Measurements from ENCODE around the gene RCVRN. TPM values are rescaled to one million over a fixed set of nuclear protein-coding genes. Genes with fewer than 3 reads are reported as not detected.
"Not testable (repeated sequence)": the region's sequence is repeated elsewhere in the genome, so short reads cannot be mapped to it uniquely, and the experiment has no call there.

Gene RCVRN
- total and polyA plus RNA-seq, 2 of the 4 experiments (the other 2 are of a cell fraction): not detected

DNA sequence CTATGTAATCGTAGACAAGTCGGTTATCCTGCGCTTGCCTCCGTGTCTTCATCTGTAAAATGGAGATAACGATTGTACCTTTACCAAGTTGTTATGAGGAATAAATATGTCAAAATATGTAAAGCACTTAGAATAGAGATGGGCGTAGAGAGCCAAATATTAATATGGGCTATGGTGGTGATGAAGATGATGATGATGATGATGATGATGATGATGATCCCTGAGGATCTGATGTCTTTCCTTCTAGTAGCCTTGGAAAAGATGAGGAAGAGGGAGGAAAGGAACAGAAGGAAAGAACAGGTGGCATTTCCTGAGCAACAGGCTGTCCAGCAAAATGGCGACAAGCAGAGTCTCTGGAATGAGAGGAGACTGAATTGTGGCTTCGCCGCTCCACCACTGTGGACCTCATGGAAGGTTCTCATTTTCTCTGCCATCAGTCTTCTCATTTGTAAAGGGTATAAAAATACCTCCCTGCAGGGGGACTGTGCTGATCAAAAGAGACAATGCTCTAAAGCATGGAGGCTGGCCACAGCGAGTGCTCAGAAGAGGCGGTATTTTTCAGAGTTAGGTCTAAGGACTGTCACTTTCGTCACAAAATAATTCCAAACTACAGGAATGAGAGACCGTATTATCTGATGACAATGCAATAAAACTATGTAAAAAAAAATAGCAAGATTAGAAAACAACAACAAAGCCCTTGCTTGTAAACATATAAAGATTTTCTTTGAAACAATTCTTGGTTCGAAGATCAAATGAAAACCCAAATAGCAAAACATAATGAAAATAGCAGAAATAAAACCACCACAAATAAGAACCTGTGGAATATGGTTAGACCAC, 17.2 kb upstream of the RCVRN start:
- no TSS peak for BruUV-seq (replicated peaks)
- intact Hi-C loops (cut with micrococcal nuclease): no loop called here
- Histone ChIP-seq H3K14ac (replicated peaks; ENCODE audit: low read depth, low read length) (no peak overlapping the region), H4K5ac (ENCODE audit: low read depth, low read length) (no peak overlapping the region), H3K56ac (ENCODE audit: extremely low read depth, insufficient read depth, low read length) (no peak overlapping the region), H3K4me2 (ENCODE audit: low read depth, low read length) (no peak overlapping the region), H4K91ac (ENCODE audit: insufficient read depth, low read depth, low read length) (no peak overlapping the region), H3K9me3 (ENCODE audit: control insufficient read depth, insufficient read depth, low read length) (no peaks in the 10 kb centered on the region), H2AK5ac (ENCODE audit: low read depth, low read length) (no peak overlapping the region), H2AK9ac (replicated peaks; ENCODE audit: low read depth, low read length, poor library complexity) (no peak overlapping the region), H2BK5ac (ENCODE audit: low read depth, low read length, poor library complexity, severe bottlenecking) (no peak overlapping the region), H3K4me1 (ENCODE audit: control insufficient read depth, insufficient read depth, low read length) (peaks cover 2% of the 10 kb centered on the region; the same call in 1 of the 2 replicates), H4K20me1 (ENCODE audit: insufficient read depth, low read length) (no peaks in the 10 kb centered on the region), H3K23ac (ENCODE audit: low read depth, low read length) (no peak overlapping the region), H2BK20ac (ENCODE audit: low read depth, low read length) (no peak overlapping the region), H4K8ac (ENCODE audit: low read depth in 2 of 2, low read length in 2 of 2) (no peak overlapping the region), H3K9me1 (ENCODE audit: insufficient read depth, low read length) (no peaks in the 10 kb centered on the region), H3K4ac (ENCODE audit: low read depth, low read length) (no peak overlapping the region), H3K18ac (ENCODE audit: low read depth, low read length) (no peak overlapping the region), H3K27ac (ENCODE audit: insufficient read depth, low read length) (no peak overlapping the region), H3K9ac (ENCODE audit: low read depth, low read length) (no peak overlapping the region), H3K27me3 (ENCODE audit: control insufficient read depth, insufficient read depth, low read length) (no peaks in the 10 kb centered on the region), H2AFZ (replicated peaks; ENCODE audit: low read length, poor library complexity) (no peak overlapping the region), H3K79me1 (ENCODE audit: low read depth in 1 of 2, low read length in 2 of 2) (no peaks in the 10 kb centered on the region), H3K4me3 (ENCODE audit: insufficient read depth, low read depth, low read length) (no peak overlapping the region), H2BK120ac (ENCODE audit: low read depth, low read length) (no peak overlapping the region), H2BK15ac (ENCODE audit: low read depth, low read length) (no peak overlapping the region), H3K36me3 (ENCODE audit: control insufficient read depth, insufficient read depth, low read length) (peaks cover 7% of the 10 kb centered on the region; the same call in 1 of the 2 replicates)
- CTCF ChIA-PET: interaction anchor here (0.6 kb wide), 1 partner anchor 233 kb away, joined by 4 read pairs; no protein-coding TSS in a partner anchor
- ATAC-seq (ENCODE audit: low read depth) (no peak), DNase-seq (no peak)
- dilution Hi-C loops (cut with HindIII; ENCODE audit: low sequenced_read_pairs, unreplicated experiment): no loop called here
- POLR2A ChIA-PET (ENCODE audit: unreplicated experiment): no interaction called here
- TF ChIP-seq MAFK (IDR thresholded peaks at IDR 0.05; ENCODE audit: low read depth, low read length) (peak; percentile 49), FOS (IDR thresholded peaks at IDR 0.05; ENCODE audit: low read depth, low read length) (no peak)
- 100% methylated on average over 1 of the region's 14 CpGs; no CpG with 5 or more reads in 1 of the 2 experiments for WGBS, 2 experiments (ENCODE audit: extremely low coverage in 2 of 2, insufficient read length in 1 of 2)
- in situ Hi-C loops (cut with MboI; ENCODE audit: low sequenced_read_pairs): loop anchor here (5.0 kb wide), 1 partner anchor 690 kb away; no protein-coding TSS in a partner anchor

DNA sequence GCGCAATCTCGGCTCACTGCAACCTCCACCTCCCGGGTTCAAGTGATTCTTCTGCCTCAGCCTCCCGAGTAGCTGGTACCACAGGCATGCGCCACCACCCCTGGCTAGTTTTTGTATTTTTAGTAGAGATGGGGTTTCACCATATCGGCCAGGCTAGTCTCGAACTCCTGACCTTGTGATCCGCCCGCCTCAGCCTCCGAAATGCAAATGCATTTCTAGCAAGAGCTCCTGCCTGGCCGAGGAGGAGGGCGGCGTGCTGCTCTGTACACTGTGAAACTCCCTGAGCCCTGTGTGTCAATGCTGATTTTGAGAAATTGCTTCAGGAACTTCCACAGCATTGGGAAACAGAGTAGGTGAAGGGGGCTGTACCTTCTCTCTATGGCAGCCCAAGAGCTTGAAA, 16.1 kb upstream of the RCVRN start:
- in situ Hi-C loops (cut with MboI; ENCODE audit: low sequenced_read_pairs): loop anchor here (5.0 kb wide), 1 partner anchor 691 kb away; no protein-coding TSS in a partner anchor
- H3K9me3 ChIP-seq (ENCODE audit: control insufficient read depth, insufficient read depth, low read length); H3K4me2 ChIP-seq (ENCODE audit: low read depth, low read length); H2AFZ ChIP-seq (replicated peaks; ENCODE audit: low read length, poor library complexity); intact Hi-C loops (cut with micrococcal nuclease); H2AK9ac ChIP-seq (replicated peaks; ENCODE audit: low read depth, low read length, poor library complexity); H3K14ac ChIP-seq (replicated peaks; ENCODE audit: low read depth, low read length); H2AK5ac ChIP-seq (ENCODE audit: low read depth, low read length); H4K5ac ChIP-seq (ENCODE audit: low read depth, low read length); H4K20me1 ChIP-seq (ENCODE audit: insufficient read depth, low read length); H3K56ac ChIP-seq (ENCODE audit: extremely low read depth, insufficient read depth, low read length); H3K4ac ChIP-seq (ENCODE audit: low read depth, low read length); dilution Hi-C loops (cut with HindIII; ENCODE audit: low sequenced_read_pairs, unreplicated experiment); BruUV-seq (replicated peaks); DNase-seq; H4K8ac ChIP-seq (ENCODE audit: low read depth in 2 of 2, low read length in 2 of 2); H3K27ac ChIP-seq (ENCODE audit: insufficient read depth, low read length); H3K27me3 ChIP-seq (ENCODE audit: control insufficient read depth, insufficient read depth, low read length); H3K23ac ChIP-seq (ENCODE audit: low read depth, low read length); POLR2A ChIA-PET (ENCODE audit: unreplicated experiment); H3K79me1 ChIP-seq (ENCODE audit: low read depth in 1 of 2, low read length in 2 of 2); H2BK5ac ChIP-seq (ENCODE audit: low read depth, low read length, poor library complexity, severe bottlenecking); H3K4me3 ChIP-seq (ENCODE audit: insufficient read depth, low read depth, low read length); H2BK120ac ChIP-seq (ENCODE audit: low read depth, low read length); H2BK20ac ChIP-seq (ENCODE audit: low read depth, low read length); H4K91ac ChIP-seq (ENCODE audit: insufficient read depth, low read depth, low read length); H3K4me1 ChIP-seq (ENCODE audit: control insufficient read depth, insufficient read depth, low read length); H3K9ac ChIP-seq (ENCODE audit: low read depth, low read length); ATAC-seq (ENCODE audit: low read depth); H3K18ac ChIP-seq (ENCODE audit: low read depth, low read length); H2BK15ac ChIP-seq (ENCODE audit: low read depth, low read length); H3K9me1 ChIP-seq (ENCODE audit: insufficient read depth, low read length): not testable (repeated sequence)
- CTCF ChIA-PET: interaction anchor here (0.6 kb wide), 1 partner anchor 232 kb away, joined by 4 read pairs; no protein-coding TSS in a partner anchor
- H3K36me3 ChIP-seq (ENCODE audit: control insufficient read depth, insufficient read depth, low read length): peaks cover 13% of the 10 kb centered on the region; the same call in 1 of the 2 replicates
- 80% methylated on average over 1 of the region's 13 CpGs; no CpG with 5 or more reads in 1 of the 2 experiments for WGBS, 2 experiments (ENCODE audit: extremely low coverage in 2 of 2, insufficient read length in 1 of 2)

Measured in IMR-90 (cell line).